HG02588 (cell line): ENCODE measurements around the gene ZFP36L2.

Experiments
- ATAC-seq: cut with Tn5 transposase; IDR thresholded peaks from one replicate; pipeline ENCODE4 v1.9.1; 2021; ENCODE audit warnings: mild to moderate bottlenecking, moderate library complexity; ENCODE audit not compliant: unreplicated experiment

Gene ZFP36L2, protein sequence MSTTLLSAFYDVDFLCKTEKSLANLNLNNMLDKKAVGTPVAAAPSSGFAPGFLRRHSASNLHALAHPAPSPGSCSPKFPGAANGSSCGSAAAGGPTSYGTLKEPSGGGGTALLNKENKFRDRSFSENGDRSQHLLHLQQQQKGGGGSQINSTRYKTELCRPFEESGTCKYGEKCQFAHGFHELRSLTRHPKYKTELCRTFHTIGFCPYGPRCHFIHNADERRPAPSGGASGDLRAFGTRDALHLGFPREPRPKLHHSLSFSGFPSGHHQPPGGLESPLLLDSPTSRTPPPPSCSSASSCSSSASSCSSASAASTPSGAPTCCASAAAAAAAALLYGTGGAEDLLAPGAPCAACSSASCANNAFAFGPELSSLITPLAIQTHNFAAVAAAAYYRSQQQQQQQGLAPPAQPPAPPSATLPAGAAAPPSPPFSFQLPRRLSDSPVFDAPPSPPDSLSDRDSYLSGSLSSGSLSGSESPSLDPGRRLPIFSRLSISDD

DNA sequence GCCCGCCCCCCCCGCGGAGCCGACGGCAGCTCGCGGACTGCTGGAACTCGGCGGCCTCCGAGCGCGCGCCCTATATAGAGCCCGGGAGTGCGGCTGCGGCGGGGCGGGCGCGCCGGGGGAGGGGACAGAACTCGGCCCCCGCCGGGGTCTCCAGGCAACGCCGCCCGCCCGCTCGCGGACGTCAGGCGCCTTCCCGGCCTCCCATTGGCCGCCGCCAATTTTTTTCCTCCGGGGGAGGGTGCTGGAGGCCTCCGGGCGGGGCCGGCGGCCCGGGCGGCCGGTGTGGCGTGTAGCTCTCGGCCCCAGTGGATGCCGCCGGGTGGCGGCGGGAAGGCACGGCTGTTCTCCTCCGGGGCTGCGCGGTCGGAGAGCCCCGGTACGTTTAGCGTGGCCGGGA is at the start of gene ZFP36L2:
ZFP36L2 (minus strand) TSS at position 49 of the 397 bp plus-strand sequence. CDS start 291 bp downstream, outside the sequence.
- peak; percentile 55 for ATAC-seq

DNA sequence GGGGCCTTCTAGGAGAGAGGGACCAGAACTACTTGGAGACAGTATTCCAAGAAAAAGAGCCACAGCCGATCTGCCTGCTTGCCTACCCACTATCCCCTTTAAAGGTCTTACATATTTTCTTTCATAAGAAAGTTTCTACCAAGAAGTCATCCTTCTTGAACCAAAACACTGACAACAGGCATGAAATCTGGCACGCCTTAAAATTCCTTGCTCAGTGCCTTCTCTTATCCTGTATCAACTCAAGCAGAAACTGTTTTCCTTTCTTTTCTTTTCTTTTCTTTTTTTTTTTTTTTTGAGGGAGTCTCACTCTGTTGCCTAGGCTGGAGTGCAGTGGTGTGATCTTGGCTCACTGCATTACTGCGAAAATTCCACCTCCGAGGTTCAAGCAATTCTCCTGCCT is 48.3 kb upstream of the ZFP36L2 start:
- ATAC-seq, result no peak

DNA sequence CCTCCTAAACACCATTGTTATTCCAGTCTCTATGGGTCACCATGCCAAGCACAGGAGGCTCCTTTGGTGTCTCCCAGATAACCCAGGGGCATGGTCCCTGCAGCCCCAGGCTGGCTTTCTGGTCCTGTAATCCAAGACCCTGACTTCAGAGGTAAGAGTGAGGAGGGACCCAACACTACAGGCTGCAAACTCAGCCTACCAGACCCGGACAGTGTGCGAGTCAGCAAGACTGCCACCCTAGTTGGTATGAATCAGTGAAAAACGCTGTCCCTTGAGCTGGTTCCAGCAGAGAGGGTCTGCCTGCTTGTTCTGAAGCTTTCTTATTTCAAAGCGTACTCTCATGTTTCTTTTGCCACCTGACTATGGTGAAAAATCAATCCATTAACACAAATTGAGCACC is 47.6 kb upstream of the ZFP36L2 start:
- ATAC-seq, result no peak

DNA sequence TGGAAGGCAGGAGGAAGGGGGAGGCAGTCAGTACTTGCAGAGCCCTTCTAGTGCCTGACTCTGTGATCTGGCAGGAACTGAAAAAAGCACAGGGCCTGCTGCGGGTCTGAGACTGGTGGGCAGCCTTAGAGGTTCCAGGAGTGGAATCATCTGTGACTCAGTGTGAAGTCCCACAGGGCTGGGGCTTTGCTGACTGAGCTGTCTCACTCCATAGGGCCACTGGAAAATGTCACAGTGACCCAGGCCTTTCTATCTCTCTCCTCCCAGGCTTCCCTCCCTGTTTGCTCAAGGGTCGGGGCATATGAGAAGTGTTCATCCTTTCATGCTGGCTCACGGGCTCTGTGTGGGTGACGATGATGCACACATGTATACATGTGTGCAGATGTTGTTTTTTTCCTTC is 47.1 kb upstream of the ZFP36L2 start:
- ATAC-seq, result peak; percentile 64

DNA sequence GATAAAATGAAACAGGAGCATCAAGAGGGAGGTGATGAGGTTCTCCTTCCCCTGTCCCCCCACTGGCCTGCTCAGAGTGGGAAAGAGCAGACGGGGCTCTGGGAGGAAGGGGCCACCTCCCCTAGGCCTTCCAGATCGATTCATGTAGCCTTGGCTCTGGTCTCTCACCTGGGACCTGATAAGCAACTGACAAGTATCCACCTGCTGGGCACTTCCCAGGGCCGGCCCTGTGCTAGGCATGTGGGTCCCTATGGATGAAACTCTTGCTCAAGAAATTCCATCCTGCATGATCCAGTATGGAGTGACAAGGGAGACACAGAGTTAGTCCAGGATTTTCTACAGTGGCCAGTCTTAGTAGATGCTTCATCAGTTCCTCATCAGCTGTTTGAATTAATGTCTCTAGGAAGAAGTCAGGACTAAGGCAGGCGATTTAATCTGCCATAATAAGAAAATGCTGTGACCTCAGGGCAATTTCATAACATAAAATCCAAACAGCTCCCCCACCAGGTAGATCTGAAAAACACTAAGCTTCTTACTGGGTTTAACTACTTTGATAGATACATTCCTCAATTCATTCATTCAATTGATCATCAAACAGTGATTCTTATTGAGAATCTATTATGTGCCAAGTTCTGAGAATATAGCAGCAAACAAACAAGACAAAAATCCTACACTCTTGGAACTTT is 44.7 kb upstream of the ZFP36L2 start:
- no peak for ATAC-seq

DNA sequence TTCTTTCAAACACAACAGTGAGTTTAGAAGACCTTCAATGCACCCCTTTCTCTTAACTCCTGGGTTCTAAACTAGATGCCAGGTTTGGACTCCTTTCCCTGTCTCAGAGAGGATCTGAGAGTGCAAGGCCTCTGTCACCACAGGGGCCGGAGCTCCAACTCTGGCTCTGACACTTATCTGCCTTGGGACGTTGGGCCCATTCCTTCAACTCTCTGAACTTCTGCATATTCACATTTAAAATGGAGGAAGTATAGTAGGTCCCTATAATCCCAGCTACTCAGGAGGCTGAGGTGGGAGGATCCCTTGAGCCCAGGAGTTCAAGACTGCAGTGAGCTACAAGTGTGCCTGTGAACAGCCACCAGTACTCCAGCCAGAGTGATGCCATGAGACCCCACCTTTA is 44.1 kb upstream of the ZFP36L2 start:
- ATAC-seq, result no peak

DNA sequence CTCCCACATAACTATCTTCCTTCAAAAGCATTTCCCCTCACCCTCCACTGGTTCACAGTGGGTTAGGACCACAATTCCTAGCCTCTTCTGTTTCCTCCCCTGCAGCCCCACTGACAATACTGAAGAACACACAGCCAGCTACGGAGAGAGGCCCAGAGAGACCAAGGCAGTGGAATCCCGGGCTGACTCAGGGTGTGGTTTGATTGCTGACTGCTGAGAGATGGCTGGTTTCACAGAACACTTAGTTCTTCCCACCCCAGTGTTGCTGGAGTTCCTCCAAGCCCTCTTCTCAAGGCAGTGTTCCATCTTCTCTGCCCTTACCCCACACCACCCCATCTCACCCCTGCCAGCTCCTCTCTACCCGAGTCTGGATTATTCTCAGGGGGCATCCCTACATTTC is 43.3 kb upstream of the ZFP36L2 start:
- no peak for ATAC-seq

DNA sequence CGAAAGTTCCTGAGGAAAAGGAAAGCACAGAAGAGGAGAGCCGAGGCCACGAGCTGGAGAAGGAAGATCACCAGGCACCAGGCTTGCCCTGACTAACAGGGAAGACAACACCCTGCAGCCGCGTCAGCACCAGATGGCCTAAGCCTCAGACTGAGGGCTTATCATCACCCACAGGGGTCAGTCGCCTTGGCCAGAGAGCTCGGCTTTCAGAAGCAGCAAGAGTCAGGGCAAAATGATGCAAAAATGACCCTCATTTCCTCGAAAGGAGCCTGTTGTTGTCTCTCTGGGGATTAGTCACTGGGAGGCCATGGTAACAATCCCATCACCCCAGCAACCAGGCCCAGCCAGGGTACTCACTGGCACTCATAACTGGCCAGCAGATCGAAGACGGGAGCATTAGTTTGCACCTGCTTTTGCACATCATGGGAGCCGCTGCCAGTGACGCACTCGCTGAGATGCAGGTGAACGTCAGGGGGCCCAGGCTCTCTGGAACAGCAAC is 42.7 kb upstream of the ZFP36L2 start:
- ATAC-seq, result no peak

DNA sequence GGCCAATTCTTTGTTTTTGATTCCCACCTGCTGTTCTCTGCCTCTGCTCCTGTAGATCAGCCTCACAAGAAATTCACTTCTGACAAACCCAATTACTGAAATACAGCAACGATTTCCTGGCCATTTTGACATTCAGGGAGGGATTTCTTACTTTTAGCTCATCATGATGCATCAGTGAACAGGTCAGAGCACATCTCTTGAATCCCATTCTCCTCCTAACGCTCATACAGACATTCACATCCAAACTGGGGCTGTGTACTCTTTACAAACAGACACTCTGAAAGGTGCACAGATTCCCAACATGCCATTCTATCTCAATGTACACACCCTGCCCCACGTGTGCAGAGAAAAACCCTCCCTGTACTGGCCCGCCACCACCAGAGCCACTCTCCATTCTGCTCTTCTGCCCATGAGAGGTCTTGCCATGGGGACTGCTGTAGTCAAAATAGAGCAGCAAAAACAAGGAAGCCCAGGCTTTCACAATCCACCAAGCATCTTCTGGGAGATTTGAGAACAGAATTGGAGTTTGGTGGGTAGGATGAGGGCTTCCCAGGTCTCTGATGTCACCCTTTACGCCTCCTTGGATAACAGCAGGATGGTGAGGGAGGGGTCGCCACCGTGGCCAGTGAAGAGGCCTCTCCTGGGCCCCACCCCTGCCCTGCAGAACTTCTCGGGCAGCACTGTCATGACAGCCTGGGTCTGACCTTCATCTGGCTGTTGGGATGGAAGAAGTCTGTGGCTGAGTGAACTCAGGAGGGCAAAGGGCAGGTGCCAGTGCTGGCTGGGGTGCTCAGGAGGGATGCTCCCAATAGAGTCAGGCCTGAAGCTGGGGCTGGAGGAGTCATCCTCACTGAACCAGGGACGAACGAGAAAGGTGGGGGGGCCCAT is 41.9 kb upstream of the ZFP36L2 start:
- no peak for ATAC-seq

DNA sequence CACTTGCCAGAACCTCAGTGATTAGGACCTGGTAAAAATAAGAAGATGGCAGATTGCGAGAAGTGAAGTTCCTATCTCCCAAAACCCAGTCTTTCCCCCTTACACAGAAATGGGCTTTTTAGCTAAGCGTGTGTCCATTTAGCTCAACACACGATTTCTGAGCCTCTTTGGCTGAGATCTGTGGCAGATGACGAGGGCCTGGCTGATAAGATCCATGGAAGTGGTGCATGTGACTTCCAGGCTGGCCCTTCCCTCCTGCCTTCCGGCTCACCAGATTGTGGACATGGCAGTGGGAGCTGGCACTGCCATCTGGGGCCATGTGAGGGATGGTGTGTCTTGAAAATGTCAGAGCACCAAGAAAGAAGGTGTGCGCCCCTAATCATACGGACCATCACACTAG is 41.0 kb upstream of the ZFP36L2 start:
- no peak for ATAC-seq

DNA sequence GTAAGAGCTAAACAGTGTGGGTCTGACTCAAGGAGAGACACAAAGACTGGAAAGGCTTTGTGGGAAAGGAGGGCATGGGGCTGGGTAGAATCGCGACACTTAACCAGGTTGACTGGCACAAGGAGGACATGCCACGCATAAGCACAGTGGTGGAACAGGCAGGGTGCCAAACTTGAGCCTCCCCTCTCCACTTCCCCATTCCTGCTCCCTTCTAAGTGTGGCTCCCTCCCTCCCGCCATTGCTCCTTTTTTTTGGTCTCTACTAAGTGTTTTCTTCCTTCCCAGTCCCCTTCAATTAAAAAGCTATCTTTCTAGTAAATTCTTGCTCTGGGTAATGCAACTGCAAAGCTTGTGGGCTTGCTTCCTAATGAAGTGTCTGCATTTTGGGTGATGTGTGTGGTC is 40.3 kb upstream of the ZFP36L2 start:
- no peak for ATAC-seq

DNA sequence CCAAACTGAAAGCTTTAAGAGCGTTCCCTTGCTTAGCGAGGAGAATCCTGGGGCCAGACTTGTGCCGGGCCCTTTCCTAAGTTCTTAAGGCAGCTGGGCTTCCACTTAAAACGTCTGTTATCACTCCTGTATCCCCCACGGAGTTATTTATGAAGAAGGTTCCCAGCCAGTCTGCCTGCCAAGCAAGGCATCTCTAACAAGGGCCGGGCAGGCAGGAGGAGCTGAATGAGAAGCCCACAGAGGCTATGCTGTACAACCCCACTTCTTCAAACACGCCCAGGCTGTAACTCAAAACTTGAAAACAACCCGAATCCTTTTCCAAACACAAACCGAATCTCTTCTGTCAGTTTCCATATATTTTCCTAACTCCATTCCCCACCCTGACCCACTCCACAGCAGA is 39.0 kb upstream of the ZFP36L2 start:
- ATAC-seq, result no peak

DNA sequence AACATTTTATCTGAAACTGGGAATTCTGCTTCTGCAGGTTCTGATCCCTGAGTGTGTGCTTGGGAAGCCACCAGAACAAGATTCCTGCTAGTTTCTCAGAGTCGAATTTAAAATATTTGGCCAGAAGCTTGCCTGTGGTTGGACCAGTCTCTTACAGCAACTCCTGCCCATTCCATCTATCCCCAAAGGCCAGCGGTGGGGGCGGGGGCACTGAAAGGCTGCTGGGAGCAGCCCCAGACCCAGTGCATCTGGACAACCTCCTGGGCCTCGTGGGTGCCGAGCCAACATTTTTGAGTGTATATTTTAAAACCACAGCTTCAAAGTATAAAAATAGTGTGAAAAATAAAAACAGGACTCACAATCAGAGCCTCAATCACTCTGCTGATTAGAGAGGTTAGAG is 38.6 kb upstream of the ZFP36L2 start:
- no peak for ATAC-seq

DNA sequence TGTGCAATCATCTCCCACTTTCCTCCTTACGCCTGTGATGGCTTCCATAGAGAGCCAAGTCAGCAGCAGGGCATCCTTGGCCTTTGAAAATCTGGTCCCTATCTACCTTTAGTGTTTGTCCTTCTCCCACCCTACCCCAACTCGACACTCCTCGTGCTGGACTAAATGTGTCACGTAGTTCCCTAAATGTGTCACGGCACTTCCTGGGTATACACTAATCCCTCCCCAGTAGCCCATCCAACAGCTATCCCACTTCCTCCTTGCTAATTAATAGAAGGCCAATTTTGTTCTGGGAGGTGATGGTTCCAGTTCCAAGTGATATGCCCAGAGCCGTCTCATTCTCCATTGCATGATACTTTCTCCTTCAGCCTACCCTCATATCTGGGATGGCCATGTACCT is 36.5 kb upstream of the ZFP36L2 start:
- ATAC-seq, result no peak

DNA sequence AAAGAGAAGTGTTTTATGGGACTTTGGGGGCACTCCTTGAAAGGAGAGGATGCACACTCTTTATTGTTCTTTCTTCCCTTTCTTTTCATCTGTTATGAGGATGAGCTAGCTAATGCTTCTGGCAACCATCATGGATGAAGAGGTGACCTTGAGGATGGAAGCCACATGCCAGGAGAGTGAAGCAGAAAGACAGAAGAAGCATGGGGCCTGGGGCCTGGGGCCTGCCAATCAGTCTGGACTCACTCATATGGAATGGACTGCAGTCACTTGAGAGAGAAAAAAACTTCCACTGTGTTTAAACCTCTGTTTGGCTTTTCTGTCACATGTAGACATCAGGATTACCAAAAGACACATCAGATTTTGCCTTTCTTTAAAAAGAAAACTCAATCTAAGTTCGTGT is 35.8 kb upstream of the ZFP36L2 start:
- no peak for ATAC-seq

DNA sequence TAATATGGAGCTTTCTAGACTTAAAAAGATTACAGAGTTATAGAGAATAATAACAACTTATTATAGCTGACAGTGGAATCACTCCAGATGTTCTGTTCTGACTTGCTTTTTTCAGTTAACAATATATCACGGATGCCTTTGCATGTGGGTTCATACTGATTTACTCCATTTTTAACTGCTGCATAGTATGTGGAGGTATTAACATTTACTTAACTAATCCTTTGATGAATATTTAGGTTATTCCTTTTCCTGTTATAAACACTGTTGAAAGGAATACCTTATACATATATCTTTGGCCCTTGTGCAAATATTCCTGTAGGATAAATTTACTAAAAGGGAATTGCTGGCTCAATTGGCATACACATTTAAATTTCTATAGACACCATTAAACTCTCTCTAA is 33.1 kb upstream of the ZFP36L2 start:
- no peak for ATAC-seq

DNA sequence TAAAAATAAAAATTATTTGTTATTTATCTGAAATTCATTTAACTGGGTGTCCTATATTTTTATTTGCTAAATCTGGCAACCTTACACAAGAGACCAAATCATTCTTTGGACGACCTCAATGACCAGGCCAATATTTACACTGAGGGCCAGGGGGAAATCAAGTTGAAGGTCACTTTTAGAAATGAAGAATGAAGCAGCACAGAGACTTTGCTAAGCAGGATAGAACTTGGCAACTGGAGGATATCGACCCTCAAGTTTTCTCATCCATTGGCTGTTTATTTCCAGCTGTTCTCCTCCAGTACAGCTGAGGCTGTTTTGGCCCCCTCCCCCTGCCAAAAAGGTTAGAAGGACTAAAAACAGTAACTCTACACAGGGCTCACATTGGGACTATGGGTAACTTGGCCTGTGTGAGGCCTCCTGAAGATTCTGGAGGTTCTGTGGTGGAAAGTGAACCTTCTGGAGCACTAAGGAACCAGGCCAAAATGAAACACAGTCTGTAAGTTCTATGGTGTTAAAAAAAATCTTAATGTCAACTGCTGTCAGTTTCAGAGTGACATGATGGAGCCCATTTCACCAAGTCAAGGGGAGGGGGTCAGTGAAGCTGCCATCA is 32.2 kb upstream of the ZFP36L2 start:
- no peak for ATAC-seq

DNA sequence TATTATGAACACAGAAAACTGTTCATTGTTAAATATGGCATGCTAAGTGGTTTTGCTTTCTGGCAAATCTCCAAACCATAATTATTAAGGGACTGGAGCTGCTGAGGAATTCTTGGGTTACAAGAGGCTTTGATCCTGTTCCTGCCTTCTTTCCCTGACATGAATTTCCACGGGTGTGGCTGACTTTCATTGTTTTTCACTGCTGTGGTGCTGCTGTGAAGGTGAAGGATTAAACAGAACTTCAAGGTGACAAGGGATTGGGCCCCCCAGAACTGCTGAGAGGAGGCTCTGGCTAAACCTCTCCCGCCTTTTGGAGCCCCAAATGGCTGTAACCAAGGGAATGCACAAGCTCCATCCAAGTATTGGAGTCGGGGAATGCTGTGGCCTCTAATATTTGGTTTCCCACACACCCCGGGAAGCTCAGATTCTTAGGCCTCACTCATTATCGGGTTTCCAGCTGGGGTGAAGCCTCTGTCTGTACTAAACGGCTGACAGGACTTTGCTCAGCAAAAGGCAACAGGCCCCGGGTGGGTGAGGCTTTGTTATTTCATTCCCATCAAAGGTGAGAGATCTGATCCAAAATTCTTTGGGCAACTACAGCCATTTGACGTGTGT is 29.0 kb upstream of the ZFP36L2 start:
- ATAC-seq, result no peak

DNA sequence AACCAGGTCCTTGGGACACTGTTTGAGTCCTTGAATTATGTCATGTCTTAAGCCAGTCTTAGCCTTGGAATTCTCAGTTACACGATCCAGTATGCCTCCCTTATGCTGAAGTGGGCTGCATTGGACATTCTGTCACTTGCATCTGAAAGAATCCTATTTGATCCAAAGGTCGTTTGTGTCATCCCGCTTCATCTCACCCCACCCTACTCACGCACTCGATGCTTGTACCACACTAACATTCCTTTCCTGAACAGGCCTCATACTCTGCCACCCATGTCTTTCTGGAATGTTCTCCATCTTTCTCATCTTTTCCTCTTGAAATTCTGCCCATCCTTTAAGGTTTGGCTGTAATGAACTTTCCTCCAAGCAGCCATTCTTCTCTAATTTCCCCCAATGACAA is 27.9 kb upstream of the ZFP36L2 start:
- no peak for ATAC-seq

DNA sequence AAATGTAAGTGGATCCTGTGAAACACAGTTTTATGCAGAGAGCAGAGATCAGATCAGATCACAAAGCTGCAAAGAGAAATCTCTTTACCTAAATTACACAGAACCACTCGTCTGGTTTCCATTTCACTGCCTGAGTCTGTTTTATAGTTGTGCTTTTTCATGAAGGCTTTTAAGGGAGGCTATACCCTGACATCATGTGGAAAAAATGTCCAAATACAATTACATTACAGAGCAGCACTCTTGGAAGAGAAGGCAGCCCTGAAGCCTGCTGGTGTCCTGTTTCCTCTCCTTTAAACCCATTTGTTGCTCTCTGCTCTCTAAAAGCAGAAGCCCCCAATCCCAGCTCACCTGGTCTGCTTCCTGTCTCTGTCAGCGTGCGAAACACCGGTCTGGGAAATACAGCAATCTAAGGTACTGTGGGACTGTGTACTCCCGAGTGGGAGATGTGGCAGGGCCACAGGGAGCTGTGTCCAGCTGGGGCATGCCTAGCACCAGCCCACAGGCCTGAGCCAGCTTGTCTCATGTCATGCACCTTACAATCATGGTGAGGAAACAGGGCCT is 24.8 kb upstream of the ZFP36L2 start:
- ATAC-seq, result no peak
